Activated CD8-positive, alpha-beta memory T cell treated with anti-CD3 and anti-CD28 coated beads, Interleukin-2, amount 50 U/mL, for 48 hours (primary cell): ENCODE data around the gene OR3A2.
"Not testable (repeated sequence)": the region's sequence is repeated elsewhere in the genome, so short reads cannot be mapped to it uniquely, and the experiment has no call there.

ENCODE experiments used
- DNase-seq: peaks from one replicate; pipeline ENCODE4 v3.0.0-alpha.2; 2020

Gene OR3A2

DNA sequence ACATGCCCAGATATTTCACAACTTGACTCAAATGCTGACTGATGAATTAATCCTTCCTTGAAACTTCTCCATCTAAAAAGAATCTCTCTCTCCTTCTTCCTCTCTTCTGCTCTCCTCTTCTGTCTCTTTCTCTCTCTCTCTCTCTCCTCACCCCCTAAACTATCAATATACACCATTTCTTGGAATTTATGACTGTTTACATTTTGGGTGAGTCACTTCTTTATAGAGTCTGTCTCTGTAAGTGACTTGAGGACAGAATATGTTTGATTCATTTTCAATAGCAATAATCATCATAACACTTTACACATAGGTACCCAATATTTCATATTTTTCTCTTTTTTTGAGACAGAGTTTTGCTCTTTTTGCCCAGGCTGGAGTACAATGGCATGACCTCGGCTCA lies 103.2 kb downstream of the OR3A2 start:
- no peak for DNase-seq

DNA sequence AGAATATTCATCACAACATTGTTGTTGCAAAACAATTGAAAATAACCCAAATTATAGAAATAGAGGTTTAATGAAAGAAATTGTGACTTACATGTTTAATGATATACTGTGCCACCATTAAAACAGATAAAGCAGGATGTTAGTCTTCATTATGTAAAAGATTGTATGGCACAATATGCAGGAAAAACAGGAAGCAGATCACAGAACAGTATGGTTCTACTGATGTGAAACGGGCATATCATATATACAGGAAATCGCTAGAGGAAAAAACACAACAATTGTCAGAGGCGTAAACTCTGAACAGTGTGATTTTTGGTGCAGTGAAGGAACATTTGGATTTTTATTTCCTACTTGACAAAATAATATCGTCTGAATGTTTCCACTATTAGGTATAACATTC lies 110.0 kb downstream of the OR3A2 start:
- no peak for DNase-seq

DNA sequence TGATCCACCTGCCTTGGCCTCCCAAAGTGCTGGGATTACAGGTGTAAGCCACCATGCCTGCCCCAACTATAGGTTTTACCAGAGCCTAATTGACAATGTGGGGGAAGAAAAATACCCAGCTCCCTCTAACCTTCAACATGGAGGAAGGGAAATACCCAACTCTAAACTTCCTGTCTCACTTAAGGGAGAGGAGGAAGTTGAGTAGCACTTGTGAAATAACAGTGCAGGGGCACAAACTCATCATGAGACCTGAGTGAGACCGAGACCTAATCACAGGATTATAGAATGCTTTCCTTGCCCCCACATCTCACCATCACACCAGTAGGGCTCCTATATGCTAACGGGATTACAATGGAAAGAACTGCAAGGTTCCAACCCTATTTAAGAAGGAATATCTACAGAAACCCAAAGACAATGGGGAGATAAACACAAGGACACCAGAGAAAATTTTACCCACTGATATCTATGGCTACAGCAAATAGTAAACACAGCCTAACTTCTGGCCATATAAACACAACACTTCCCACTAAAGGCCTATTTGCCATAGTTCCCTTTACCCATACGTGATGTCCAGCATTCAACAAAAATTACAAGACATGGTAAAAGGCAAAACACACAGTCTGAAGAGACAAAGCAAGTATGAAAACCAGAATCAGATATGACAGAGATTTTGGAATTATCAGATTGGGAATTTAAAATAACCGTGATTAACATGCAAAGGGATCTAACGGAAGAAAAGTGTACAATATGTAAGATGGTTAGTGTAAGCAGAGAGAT lies 114.8 kb downstream of the OR3A2 start:
- no peak for DNase-seq

DNA sequence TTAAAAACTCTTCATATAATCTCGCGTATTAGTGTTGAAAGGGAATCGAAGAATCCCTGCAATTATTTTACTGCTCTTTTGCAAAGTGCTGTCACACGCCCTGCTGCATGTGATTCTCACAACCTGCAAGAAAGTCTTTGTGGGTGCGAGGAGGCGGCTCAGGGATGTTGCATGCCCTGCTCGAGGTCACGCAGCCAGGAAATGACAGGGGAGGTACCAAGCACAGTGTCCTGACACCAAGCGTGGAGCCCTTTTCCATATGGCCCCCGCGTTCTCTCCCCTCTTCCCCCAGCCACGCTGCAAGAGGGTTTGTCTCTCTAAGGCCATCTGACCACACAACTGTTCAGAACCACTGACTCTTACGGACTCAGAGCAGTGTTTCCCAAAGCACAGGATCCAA lies 125.5 kb downstream of the OR3A2 start:
- no peak for DNase-seq

DNA sequence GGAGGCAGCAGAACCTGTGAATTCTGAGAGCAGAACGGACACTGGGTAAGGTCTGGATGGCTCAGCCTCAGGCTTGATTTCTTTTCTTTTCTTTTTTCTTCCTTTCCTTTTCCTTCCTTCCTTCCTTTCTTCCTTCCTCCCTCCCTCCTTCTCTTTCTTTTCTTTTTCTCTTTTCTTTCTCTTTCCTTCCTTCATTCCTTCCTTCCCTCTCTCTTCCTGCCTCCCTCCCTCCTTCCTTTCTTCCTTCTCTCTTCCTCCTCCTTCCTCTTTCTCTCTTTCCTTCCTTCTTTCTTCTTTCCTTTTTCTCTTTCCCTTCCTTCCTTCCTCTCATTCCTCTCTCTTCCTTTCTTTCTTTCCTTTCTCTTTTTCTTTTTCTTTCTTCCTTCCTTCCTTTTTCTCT lies 125.9 kb downstream of the OR3A2 start:
- DNase-seq: no peak

DNA sequence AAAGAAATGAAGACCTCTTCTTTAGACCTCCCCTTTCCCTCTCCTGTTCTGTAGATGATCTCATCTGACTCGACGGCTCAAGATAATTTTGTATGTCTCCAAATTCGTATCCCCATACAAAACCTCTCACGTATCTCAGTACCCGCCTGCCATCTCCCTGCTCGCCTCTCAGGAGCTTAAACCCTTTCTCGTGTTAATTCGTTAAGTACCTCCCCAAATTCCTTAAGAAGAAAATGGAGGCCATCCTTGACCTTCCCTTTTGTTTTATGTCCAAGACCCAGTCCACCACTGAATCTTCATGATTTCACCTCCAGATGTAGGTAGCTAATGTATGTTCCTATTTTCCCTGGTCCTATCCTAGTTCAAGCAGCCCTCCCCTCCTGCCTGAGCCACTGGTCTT lies 129.5 kb downstream of the OR3A2 start:
- no peak for DNase-seq

DNA sequence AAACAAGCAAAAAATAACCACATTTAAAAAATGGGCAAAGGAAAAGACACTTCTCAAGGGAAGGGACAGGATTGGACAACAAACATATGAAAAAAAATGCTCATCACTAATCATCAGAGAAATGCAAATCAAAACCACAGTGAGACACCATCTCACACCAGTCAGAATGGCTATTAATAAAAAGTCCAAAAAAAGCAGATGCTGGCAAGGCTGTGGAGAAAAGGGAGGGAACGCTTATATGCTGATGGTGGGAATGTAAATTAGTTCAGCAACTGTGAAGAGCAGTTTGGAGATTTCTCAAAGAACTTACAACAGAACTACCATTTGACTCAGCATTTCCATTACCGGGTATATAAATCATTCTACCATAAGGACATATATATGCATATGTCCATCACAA lies 137.1 kb downstream of the OR3A2 start:
- DNase-seq: not testable (repeated sequence)

DNA sequence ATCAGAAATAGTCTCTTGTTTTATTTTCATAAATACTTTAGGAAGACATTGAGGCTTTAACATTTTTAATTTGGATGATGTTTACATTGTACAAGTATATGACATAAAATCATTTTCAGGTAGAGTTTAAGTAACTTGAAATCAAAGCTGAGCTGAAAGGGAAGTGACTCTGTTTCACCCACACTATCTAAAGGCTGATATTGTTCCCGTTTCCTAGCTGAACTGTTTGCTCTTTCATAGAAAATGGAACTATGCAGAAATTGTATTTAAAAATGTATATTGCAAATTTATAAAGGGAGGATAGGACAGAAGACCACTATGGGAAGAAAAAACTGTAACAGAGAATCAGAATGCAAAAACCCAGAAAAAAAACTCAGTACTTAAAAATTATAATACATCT lies 141.3 kb downstream of the OR3A2 start:
- not testable (repeated sequence) for DNase-seq

DNA sequence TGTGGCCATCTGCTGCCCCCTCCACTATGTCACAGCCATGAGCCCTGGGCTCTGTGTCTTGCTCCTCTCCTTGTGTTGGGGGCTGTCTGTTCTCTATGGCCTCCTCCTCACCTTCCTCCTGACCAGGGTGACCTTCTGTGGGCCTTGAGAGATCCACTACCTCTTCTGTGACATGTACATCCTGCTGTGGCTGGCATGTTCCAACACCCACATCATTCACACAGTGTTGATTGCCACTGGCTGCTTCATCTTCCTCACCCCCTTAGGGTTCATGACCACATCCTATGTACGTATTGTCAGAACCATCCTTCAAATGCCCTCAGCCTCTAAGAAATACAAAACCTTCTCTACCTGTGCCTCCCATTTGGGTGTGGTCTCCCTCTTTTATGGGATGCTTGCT lies 145.1 kb downstream of the OR3A2 start:
- DNase-seq: not testable (repeated sequence)

DNA sequence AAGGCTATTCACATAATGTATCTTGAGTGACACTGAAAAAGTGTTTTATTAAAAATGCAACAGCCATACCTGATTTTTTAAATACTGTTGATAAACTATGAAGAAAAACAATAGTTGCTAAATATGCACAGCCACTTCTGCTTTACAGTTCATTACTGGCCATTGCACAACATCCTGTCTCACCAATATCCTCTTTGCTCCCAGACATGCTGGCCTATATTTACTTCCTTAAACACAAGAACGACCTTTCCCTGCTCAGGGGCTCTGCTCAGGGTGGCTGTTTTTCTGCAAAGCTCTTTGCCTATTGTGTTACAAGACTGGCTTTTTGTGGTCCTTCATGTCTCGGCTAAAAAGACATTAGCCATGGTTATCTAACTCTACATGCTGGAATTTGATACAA lies 147.4 kb downstream of the OR3A2 start:
- not testable (repeated sequence) for DNase-seq

DNA sequence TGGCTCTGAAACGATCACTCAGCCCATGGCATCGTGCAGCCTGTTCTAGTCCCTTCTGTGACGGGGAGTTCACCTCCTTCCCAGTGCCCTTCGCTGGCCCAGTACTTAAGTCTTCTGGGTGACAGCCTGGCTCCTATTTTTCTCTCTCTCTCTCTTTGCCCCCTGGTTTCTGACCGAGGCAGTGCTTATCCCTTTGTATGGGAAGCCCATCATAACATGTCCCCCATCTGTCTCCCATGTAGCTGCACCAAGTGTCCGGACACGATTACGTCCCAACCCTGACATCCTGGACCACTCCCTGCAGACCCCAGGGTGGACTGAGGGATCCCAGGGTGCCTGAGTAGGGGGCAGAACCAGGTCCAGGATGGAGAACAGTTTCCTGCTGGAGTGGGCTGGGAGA lies 153.8 kb downstream of the OR3A2 start:
- not testable (repeated sequence) for DNase-seq
